Panc1 (cell line): Measurements from ENCODE around the gene BTNL3. TPM values are rescaled to one million over a fixed set of nuclear protein-coding genes. Genes with fewer than 3 reads are reported as not detected.

ENCODE experiments used
- ATAC-seq: fragments of 200-7000 bp; cut with Tn5 transposase; 2 replicates; pipeline ENCODE4 v1.9.1; 2020; ENCODE audit warnings: mild to moderate bottlenecking, moderate library complexity
- BruUV-seq: library from RNA; stranded (reverse); fragments of 400-500 nt; replicated peaks from 2 replicates; lab custom pipeline; 2021; lab: Mats Ljungman, UMichigan
- CTCF ChIA-PET: fragments of 300-600 bp; sonication (Branson Sonifier 250); formaldehyde crosslinking; loops from one replicate; lab custom pipeline; 2022; ENCODE audit warnings: antibody characterized with exemption; lab: Charles Lee
- POLR2A ChIA-PET: fragments of 300-600 bp; sonication (Branson Sonifier 250); formaldehyde crosslinking; loops from one replicate; lab custom pipeline; 2022; ENCODE audit warnings: antibody characterized with exemption; lab: Charles Lee
- DNase-seq: peaks from one replicate; pipeline ENCODE4 v3.0.0-alpha.2; 2010; ENCODE audit warnings: low read depth, low spot score
- H3K27ac ChIP-seq: 2 replicates; pipeline ENCODE4 v1.5.1; 2011; ENCODE audit warnings: mild to moderate bottlenecking, low read length, inconsistent platforms
- H3K27me3 ChIP-seq: fragments of 200-500 bp; sonication (Bioruptor generic); 2 replicates; pipeline ENCODE4 v1.6.0; 2014; ENCODE audit warnings: low read length, inconsistent platforms; ENCODE audit not compliant: control insufficient read depth, insufficient read depth
- H3K36me3 ChIP-seq: fragments of 200-500 bp; sonication (Bioruptor generic); 2 replicates; pipeline ENCODE4 v1.5.1; 2014; ENCODE audit warnings: inconsistent platforms, mild to moderate bottlenecking, low read length, moderate library complexity; ENCODE audit not compliant: control insufficient read depth, insufficient read depth
- H3K4me1 ChIP-seq: 2 replicates; pipeline ENCODE4 v1.5.1; 2011; ENCODE audit warnings: inconsistent platforms, mild to moderate bottlenecking, low read length, moderate library complexity; ENCODE audit not compliant: control insufficient read depth, insufficient read depth
- H3K4me3 ChIP-seq, 2 experiments: 2 replicates each; pipeline ENCODE4 v1.5.1; 2011 to 2012; ENCODE audit warnings: low read depth in 2 of 2, low read length in 2 of 2, mild to moderate bottlenecking in 2 of 2, inconsistent platforms in 1 of 2, moderate library complexity in 1 of 2
- H3K9me3 ChIP-seq: fragments of 200-500 bp; sonication (Bioruptor generic); 2 replicates; pipeline ENCODE4 v1.5.1; 2014; ENCODE audit warnings: low read depth, mild to moderate bottlenecking, inconsistent platforms, low read length, moderate library complexity; ENCODE audit not compliant: control insufficient read depth, insufficient read depth
- CTCF ChIP-seq: fragments of 450-650 bp; IDR thresholded peaks from 2 replicates; pipeline ENCODE4 v1.5.1; 2017; ENCODE audit warnings: mild to moderate bottlenecking
- POLR2AphosphoS5 ChIP-seq: IDR thresholded peaks from 2 replicates; pipeline ENCODE4 v1.6.1; 2012; ENCODE audit warnings: mild to moderate bottlenecking, low read depth, low read length, moderate library complexity
- REST ChIP-seq, 2 experiments: IDR thresholded peaks; 2 replicates each; pipeline ENCODE4 v1.6.1; 2011 to 2012; ENCODE audit warnings: low read depth in 2 of 2, control low read depth in 1 of 2, low read length in 1 of 2, mild to moderate bottlenecking in 1 of 2, moderate library complexity in 1 of 2; ENCODE audit not compliant: insufficient read depth in 1 of 2
- SIN3A ChIP-seq: IDR thresholded peaks from 2 replicates; pipeline ENCODE4 v1.6.1; 2012; ENCODE audit warnings: low read depth, mild to moderate bottlenecking, low read length, moderate library complexity, borderline replicate concordance; ENCODE audit not compliant: insufficient read depth
- TCF7L2 ChIP-seq: IDR thresholded peaks from 2 replicates; pipeline ENCODE4 v1.6.1; 2011; ENCODE audit warnings: mild to moderate bottlenecking, low read depth, low read length, inconsistent platforms
- in situ Hi-C: cut with HindIII; loops from 2 replicates; pipeline ENCODE4 v1.10.0; 2016; ENCODE audit warnings: low sequenced_read_pairs, low pct_unique_long_range_greater_than_20kb
- intact Hi-C: fragments of 100-400 bp; cut with micrococcal nuclease; formaldehyde crosslinking; loops from one replicate; pipeline ENCODE4 v1.10.0; 2022; ENCODE audit not compliant: unreplicated experiment
- total RNA-seq: library from RNA; stranded (reverse); gene quantifications from one replicate; pipeline ENCODE4 v1.2.1, GENCODE V29; 2021; ENCODE audit not compliant: unreplicated experiment

Gene BTNL3
- total RNA-seq, 1 experiment from 2014 or later, result not detected

- H3K9me3 ChIP-seq, result no peaks in the 10 kb centered on the region
These were observed 6.5 kb upstream of the BTNL3 start for GRCh38 chr5:180982008-180982741.

GRCh38 chr5:180988016-180988415 is 630 bp upstream of the BTNL3 start:
- no peak overlapping the region for H3K27ac ChIP-seq
- DNase-seq, result no peak
- in situ Hi-C loops (no loop called here), intact Hi-C loops (no loop called here)
- H3K36me3 ChIP-seq, result no peaks in the 10 kb centered on the region
- ChIA-PET POLR2A (no interaction called here), CTCF (no interaction called here)
- no TSS peak for BruUV-seq
- no peak for ATAC-seq
- no peaks in the 10 kb centered on the region for H3K27me3 ChIP-seq
- H3K4me1 ChIP-seq, result no peaks in the 10 kb centered on the region
- no peaks in the 10 kb centered on the region for H3K9me3 ChIP-seq
- no peak overlapping the region for H3K4me3 ChIP-seq
- TF ChIP-seq POLR2AphosphoS5, result no peak
- no peak for TF ChIP-seq CTCF
- no peak for TF ChIP-seq TCF7L2
- no peak for TF ChIP-seq SIN3A
- TF ChIP-seq REST (IDR thresholded peaks at IDR 0.05; ENCODE audit: insufficient read depth in 1 of 2, low read depth in 2 of 2, low read length in 1 of 2), result no peak

More at GRCh38 chr5:180982008-180982741, 6.5 kb upstream of the BTNL3 start:
- ATAC-seq, result no peak
- Histone ChIP-seq H3K4me3 (no peak overlapping the region), H3K27ac (no peak overlapping the region), H3K27me3 (no peaks in the 10 kb centered on the region), H3K4me1 (no peaks in the 10 kb centered on the region), H3K36me3 (no peaks in the 10 kb centered on the region)
- TF ChIP-seq CTCF, result no peak
- TF ChIP-seq TCF7L2, result no peak
- no peak for TF ChIP-seq REST (IDR thresholded peaks at IDR 0.05; ENCODE audit: insufficient read depth in 1 of 2, low read depth in 2 of 2, low read length in 1 of 2)
- TF ChIP-seq SIN3A, result no peak
- no peak for TF ChIP-seq POLR2AphosphoS5
- CTCF ChIA-PET, result no interaction called here
- BruUV-seq, result no TSS peak
- POLR2A ChIA-PET, result no interaction called here
- no peak for DNase-seq
- intact Hi-C loops (no loop called here), in situ Hi-C loops (no loop called here)
